K562 (cell line): ENCODE data around the gene CHPF. TPM values are rescaled to one million over a fixed set of nuclear protein-coding genes. Genes with fewer than 3 reads are reported as not detected.

Experiments
- FIP1L1 ChIP-seq: fragments of 200-400 bp; formaldehyde crosslinking; IDR thresholded peaks from 2 replicates; pipeline ENCODE4 v1.6.1; 2018; ENCODE audit warnings: mild to moderate bottlenecking, low read depth, low read length; ENCODE audit not compliant: poor library complexity, severe bottlenecking
- GABPB2 ChIP-seq: fragments of 250-450 bp; sonication (Bioruptor Pico); conservative IDR thresholded peaks from 2 replicates; pipeline ENCODE4 v1.5.1; 2021; ENCODE audit warnings: mild to moderate bottlenecking
- GATAD2A ChIP-seq: fragments of 450-650 bp; IDR thresholded peaks from 2 replicates; pipeline ENCODE4 v1.6.1; 2017
- MAZ ChIP-seq, 2 experiments: fragments of 450-650 bp in 1 of 2; sonication (generic) in 1 of 2; formaldehyde crosslinking; IDR thresholded peaks in 1 of 2; conservative IDR thresholded peaks in 1 of 2; 2 replicates each; pipeline versions ENCODE4 v1.4.0 to v1.5.0; 2020; ENCODE audit warnings: mild to moderate bottlenecking in 1 of 2, missing genetic modification reagents in 1 of 2
- NFATC3 ChIP-seq: fragments of 450-650 bp; IDR thresholded peaks from 2 replicates; pipeline ENCODE4 v1.6.1; 2017; ENCODE audit warnings: mild to moderate bottlenecking
- SRSF3 ChIP-seq: fragments of 200-400 bp; formaldehyde crosslinking; IDR thresholded peaks from 2 replicates; pipeline ENCODE4 v1.6.1; 2016; ENCODE audit warnings: mild to moderate bottlenecking, low read length, moderate library complexity; ENCODE audit not compliant: insufficient read depth
- ZNF444 ChIP-seq: fragments of 250-450 bp; sonication (Bioruptor Pico); IDR thresholded peaks from 2 replicates; pipeline ENCODE4 v1.4.0; 2020; ENCODE audit warnings: mild to moderate bottlenecking, moderate library complexity
- ZNF695 ChIP-seq: fragments of 450-650 bp; formaldehyde crosslinking; IDR thresholded peaks from 2 replicates; pipeline ENCODE4 v1.4.0; 2020; ENCODE audit warnings: mild to moderate bottlenecking, moderate library complexity
- ZNF76 ChIP-seq: fragments of 250-450 bp; sonication (Bioruptor Pico); IDR thresholded peaks from 2 replicates; pipeline ENCODE4 v1.4.0; 2020; ENCODE audit warnings: mild to moderate bottlenecking, moderate library complexity, borderline replicate concordance
- ZNF79 ChIP-seq: fragments of 250-450 bp; sonication (Bioruptor Pico); IDR thresholded peaks from 2 replicates; pipeline ENCODE4 v1.4.0; 2020; ENCODE audit warnings: low read depth, mild to moderate bottlenecking, moderate library complexity
- polyA plus RNA-seq, 8 experiments: library from polyadenylated mRNA; depleted of rRNA in 4 of 8; stranded (reverse) in 5 of 8; unstranded in 3 of 8; fragments of >200 nt; fragmentation: Nextera tagmentation in 2 of 8; fragmentation: Illumina TruSeq in 1 of 8; extraction: Ambion mirVana in 2 of 8; extraction: Trizol in 1 of 8; gene quantifications; 2 replicates each; pipeline versions ENCODE4 v1.2.1 to v1.2.3, GENCODE V29; 2011 to 2014; ENCODE audit warnings: inconsistent platforms in 1 of 8, missing spikeins in 1 of 8
- total RNA-seq, 7 experiments: library from RNA; depleted of rRNA in 6 of 7; stranded (reverse); fragments of >200 nt in 6 of 7; fragmentation: Illumina TruSeq in 2 of 7; extraction: Trizol in 2 of 7; gene quantifications; 2 replicates each; pipeline versions ENCODE4 v1.2.1 to v1.2.3, GENCODE V29; 2011 to 2021; ENCODE audit warnings: low replicate concordance in 1 of 7
- TF ChIP-seq, protein P1 (sequence below): fragments of 250-450 bp; sonication (Bioruptor Pico); IDR thresholded peaks from 2 replicates; pipeline ENCODE4 v1.8.0; 2022; ENCODE audit warnings: moderate library complexity, mild to moderate bottlenecking, inconsistent platforms
- TF ChIP-seq, protein P2 (sequence below): IDR thresholded peaks from 3 replicates; pipeline ENCODE4 v1.6.1; 2011; ENCODE audit warnings: borderline replicate concordance, mild to moderate bottlenecking; ENCODE audit not compliant: insufficient read length, insufficient read depth
- TF ChIP-seq, protein P3 (sequence below): fragments of 450-650 bp; IDR thresholded peaks from 2 replicates; pipeline ENCODE4 v1.6.1; 2016; ENCODE audit warnings: mild to moderate bottlenecking, moderate library complexity

CHPF gene
- total and polyA plus RNA-seq, 9 of the 15 experiments (the other 6 are each of a cell fraction or from before 2014, with no cell fraction given) = 0.15 to 57.2 (median 7.9) TPM

GRCh38 chr2:219522111-219523030 is 21.2 kb downstream of the CHPF start (continued):
- TF ChIP-seq, protein P1, sequence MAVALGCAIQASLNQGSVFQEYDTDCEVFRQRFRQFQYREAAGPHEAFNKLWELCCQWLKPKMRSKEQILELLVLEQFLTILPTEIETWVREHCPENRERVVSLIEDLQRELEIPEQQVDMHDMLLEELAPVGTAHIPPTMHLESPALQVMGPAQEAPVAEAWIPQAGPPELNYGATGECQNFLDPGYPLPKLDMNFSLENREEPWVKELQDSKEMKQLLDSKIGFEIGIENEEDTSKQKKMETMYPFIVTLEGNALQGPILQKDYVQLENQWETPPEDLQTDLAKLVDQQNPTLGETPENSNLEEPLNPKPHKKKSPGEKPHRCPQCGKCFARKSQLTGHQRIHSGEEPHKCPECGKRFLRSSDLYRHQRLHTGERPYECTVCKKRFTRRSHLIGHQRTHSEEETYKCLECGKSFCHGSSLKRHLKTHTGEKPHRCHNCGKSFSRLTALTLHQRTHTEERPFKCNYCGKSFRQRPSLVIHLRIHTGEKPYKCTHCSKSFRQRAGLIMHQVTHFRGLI (CRISPR knock-in tag) = no peak
- no peak for TF ChIP-seq NFATC3
- TF ChIP-seq SRSF3 = no peak
- no peak for TF ChIP-seq FIP1L1
- TF ChIP-seq, protein P2, sequence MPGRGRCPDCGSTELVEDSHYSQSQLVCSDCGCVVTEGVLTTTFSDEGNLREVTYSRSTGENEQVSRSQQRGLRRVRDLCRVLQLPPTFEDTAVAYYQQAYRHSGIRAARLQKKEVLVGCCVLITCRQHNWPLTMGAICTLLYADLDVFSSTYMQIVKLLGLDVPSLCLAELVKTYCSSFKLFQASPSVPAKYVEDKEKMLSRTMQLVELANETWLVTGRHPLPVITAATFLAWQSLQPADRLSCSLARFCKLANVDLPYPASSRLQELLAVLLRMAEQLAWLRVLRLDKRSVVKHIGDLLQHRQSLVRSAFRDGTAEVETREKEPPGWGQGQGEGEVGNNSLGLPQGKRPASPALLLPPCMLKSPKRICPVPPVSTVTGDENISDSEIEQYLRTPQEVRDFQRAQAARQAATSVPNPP = no peak
- TF ChIP-seq, protein P3, sequence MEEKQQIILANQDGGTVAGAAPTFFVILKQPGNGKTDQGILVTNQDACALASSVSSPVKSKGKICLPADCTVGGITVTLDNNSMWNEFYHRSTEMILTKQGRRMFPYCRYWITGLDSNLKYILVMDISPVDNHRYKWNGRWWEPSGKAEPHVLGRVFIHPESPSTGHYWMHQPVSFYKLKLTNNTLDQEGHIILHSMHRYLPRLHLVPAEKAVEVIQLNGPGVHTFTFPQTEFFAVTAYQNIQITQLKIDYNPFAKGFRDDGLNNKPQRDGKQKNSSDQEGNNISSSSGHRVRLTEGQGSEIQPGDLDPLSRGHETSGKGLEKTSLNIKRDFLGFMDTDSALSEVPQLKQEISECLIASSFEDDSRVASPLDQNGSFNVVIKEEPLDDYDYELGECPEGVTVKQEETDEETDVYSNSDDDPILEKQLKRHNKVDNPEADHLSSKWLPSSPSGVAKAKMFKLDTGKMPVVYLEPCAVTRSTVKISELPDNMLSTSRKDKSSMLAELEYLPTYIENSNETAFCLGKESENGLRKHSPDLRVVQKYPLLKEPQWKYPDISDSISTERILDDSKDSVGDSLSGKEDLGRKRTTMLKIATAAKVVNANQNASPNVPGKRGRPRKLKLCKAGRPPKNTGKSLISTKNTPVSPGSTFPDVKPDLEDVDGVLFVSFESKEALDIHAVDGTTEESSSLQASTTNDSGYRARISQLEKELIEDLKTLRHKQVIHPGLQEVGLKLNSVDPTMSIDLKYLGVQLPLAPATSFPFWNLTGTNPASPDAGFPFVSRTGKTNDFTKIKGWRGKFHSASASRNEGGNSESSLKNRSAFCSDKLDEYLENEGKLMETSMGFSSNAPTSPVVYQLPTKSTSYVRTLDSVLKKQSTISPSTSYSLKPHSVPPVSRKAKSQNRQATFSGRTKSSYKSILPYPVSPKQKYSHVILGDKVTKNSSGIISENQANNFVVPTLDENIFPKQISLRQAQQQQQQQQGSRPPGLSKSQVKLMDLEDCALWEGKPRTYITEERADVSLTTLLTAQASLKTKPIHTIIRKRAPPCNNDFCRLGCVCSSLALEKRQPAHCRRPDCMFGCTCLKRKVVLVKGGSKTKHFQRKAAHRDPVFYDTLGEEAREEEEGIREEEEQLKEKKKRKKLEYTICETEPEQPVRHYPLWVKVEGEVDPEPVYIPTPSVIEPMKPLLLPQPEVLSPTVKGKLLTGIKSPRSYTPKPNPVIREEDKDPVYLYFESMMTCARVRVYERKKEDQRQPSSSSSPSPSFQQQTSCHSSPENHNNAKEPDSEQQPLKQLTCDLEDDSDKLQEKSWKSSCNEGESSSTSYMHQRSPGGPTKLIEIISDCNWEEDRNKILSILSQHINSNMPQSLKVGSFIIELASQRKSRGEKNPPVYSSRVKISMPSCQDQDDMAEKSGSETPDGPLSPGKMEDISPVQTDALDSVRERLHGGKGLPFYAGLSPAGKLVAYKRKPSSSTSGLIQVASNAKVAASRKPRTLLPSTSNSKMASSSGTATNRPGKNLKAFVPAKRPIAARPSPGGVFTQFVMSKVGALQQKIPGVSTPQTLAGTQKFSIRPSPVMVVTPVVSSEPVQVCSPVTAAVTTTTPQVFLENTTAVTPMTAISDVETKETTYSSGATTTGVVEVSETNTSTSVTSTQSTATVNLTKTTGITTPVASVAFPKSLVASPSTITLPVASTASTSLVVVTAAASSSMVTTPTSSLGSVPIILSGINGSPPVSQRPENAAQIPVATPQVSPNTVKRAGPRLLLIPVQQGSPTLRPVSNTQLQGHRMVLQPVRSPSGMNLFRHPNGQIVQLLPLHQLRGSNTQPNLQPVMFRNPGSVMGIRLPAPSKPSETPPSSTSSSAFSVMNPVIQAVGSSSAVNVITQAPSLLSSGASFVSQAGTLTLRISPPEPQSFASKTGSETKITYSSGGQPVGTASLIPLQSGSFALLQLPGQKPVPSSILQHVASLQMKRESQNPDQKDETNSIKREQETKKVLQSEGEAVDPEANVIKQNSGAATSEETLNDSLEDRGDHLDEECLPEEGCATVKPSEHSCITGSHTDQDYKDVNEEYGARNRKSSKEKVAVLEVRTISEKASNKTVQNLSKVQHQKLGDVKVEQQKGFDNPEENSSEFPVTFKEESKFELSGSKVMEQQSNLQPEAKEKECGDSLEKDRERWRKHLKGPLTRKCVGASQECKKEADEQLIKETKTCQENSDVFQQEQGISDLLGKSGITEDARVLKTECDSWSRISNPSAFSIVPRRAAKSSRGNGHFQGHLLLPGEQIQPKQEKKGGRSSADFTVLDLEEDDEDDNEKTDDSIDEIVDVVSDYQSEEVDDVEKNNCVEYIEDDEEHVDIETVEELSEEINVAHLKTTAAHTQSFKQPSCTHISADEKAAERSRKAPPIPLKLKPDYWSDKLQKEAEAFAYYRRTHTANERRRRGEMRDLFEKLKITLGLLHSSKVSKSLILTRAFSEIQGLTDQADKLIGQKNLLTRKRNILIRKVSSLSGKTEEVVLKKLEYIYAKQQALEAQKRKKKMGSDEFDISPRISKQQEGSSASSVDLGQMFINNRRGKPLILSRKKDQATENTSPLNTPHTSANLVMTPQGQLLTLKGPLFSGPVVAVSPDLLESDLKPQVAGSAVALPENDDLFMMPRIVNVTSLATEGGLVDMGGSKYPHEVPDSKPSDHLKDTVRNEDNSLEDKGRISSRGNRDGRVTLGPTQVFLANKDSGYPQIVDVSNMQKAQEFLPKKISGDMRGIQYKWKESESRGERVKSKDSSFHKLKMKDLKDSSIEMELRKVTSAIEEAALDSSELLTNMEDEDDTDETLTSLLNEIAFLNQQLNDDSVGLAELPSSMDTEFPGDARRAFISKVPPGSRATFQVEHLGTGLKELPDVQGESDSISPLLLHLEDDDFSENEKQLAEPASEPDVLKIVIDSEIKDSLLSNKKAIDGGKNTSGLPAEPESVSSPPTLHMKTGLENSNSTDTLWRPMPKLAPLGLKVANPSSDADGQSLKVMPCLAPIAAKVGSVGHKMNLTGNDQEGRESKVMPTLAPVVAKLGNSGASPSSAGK = peak; percentile 65
- TF ChIP-seq MAZ (CRISPR knock-in tag; conservative IDR thresholded peaks at IDR 0.05 in 1 of 2, IDR thresholded peaks at IDR 0.05 in 1 of 2) = peak; percentile 42 to 55; a peak in 2 of 4 replicates
- no peak for TF ChIP-seq ZNF695
- TF ChIP-seq GABPB2 (CRISPR knock-in tag) = no peak
- peak; percentile 84 for TF ChIP-seq GATAD2A
- TF ChIP-seq ZNF444 (CRISPR knock-in tag) = no peak
- TF ChIP-seq ZNF76 = no peak
- TF ChIP-seq ZNF79 (CRISPR knock-in tag) = no peak
